Activated T-cell treated with anti-CD3 and anti-CD28 coated beads, Interleukin-2, amount 50 U/mL, for 24 hours (primary cell): ENCODE measurements around the gene SGMS1.
"Not testable (repeated sequence)": the region's sequence is repeated elsewhere in the genome, so short reads cannot be mapped to it uniquely, and the experiment has no call there.

Experiments used
- DNase-seq: peaks from one replicate; pipeline ENCODE4 v3.0.0-alpha.2; 2020
- H3K27ac Mint-ChIP-seq: 2 replicates; pipeline ENCODE4 v1.8.0; 2020; ENCODE audit warnings: mild to moderate bottlenecking, mixed read lengths
- H3K27me3 Mint-ChIP-seq: 2 replicates; pipeline ENCODE4 v1.8.0; 2020; ENCODE audit warnings: mixed read lengths
- H3K36me3 Mint-ChIP-seq: 2 replicates; pipeline ENCODE4 v1.8.0; 2020; ENCODE audit warnings: low read depth, mixed read lengths
- H3K4me1 Mint-ChIP-seq: 2 replicates; pipeline ENCODE4 v1.8.0; 2020; ENCODE audit warnings: low read depth, mixed read lengths
- H3K4me3 Mint-ChIP-seq: 2 replicates; pipeline ENCODE4 v1.8.0; 2020; ENCODE audit warnings: mild to moderate bottlenecking, moderate library complexity, mixed read lengths
- H3K9me3 Mint-ChIP-seq: 2 replicates; pipeline ENCODE4 v1.8.0; 2020; ENCODE audit warnings: mixed read lengths

Gene SGMS1

GRCh38 chr10:50574305-50574704 lies 49.5 kb downstream of the SGMS1 start:
- Mint-ChIP-seq H3K36me3 (peaks cover 5% of the 10 kb centered on the region), H3K27ac (no peak overlapping the region), H3K4me1 (peaks cover 65% of the 10 kb centered on the region), H3K9me3 (peaks cover 1% of the 10 kb centered on the region), H3K27me3 (no peaks in the 10 kb centered on the region), H3K4me3 (no peak overlapping the region)
- no peak for DNase-seq

DNA sequence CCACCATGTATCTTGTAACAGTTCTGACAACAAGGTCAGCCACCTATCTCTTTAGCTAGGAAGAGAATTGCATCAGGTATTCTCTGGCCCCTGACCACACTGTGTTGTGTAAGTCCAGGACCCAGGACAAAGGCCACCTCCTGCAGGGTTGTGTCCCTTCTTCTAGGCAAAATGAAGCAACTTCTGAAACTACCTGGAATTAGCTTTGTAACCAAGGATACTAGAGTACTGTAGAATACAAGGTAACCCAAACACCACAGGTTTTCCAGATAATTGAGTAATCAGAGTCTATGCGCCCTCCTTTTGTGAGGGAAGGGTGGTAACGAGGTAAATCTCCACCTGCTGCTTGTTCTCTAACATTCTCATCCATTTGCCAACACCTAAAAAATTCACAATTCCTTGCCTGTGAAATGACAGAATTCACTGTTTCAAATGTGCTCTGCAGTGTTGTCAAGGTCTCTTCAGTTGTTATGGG lies 51.7 kb downstream of the SGMS1 start:
- Mint-ChIP-seq H3K9me3 (peaks cover 2% of the 10 kb centered on the region), H3K27ac (no peak overlapping the region), H3K36me3 (peaks cover 12% of the 10 kb centered on the region), H3K27me3 (no peaks in the 10 kb centered on the region), H3K4me1 (peaks cover 48% of the 10 kb centered on the region), H3K4me3 (no peak overlapping the region)
- no peak for DNase-seq

DNA sequence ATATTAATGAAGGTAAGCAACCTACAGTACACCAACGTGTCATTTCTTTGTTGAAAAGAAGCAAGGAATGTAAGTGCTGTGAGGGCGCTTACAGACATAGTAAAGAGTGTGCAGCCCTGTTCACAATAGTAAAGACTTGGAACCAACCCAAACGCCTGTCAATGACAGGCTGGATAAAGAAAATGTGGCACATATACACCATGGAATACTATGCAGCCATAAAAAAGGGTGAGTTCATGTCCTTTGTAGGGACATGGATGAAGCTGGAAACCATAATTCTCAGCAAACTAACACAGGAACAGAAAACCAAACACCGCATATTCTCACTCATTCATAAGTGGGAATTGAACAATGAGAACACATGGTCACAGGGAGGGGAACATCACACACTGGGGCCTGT lies 55.0 kb downstream of the SGMS1 start:
- Mint-ChIP-seq H3K4me1 (peaks cover 26% of the 10 kb centered on the region), H3K36me3 (peaks cover 13% of the 10 kb centered on the region)
- not testable (repeated sequence) for H3K9me3 Mint-ChIP-seq, H3K27ac Mint-ChIP-seq, H3K4me3 Mint-ChIP-seq, H3K27me3 Mint-ChIP-seq, DNase-seq

- no peak for DNase-seq
- H3K9me3 Mint-ChIP-seq, result peaks cover 2% of the 10 kb centered on the region
- H3K36me3 Mint-ChIP-seq, result peaks cover 16% of the 10 kb centered on the region
- H3K4me1 Mint-ChIP-seq, result peaks cover 17% of the 10 kb centered on the region
- H3K4me3 Mint-ChIP-seq, result no peak overlapping the region
- H3K27me3 Mint-ChIP-seq, result no peaks in the 10 kb centered on the region
- no peak overlapping the region for H3K27ac Mint-ChIP-seq
These were observed 56.4 kb downstream of the SGMS1 start for GRCh38 chr10:50567384-50567783.

GRCh38 chr10:50566150-50566549 lies 57.6 kb downstream of the SGMS1 start:
- H3K27me3 Mint-ChIP-seq, result no peaks in the 10 kb centered on the region
- peaks cover 2% of the 10 kb centered on the region for H3K9me3 Mint-ChIP-seq
- DNase-seq, result no peak
- peaks cover 16% of the 10 kb centered on the region for H3K36me3 Mint-ChIP-seq
- peaks cover 13% of the 10 kb centered on the region for H3K4me1 Mint-ChIP-seq
- no peak overlapping the region for H3K4me3 Mint-ChIP-seq
- H3K27ac Mint-ChIP-seq, result peak overlapping the region; percentile 18

- no peak for DNase-seq
- peaks cover 2% of the 10 kb centered on the region for H3K9me3 Mint-ChIP-seq
- H3K4me1 Mint-ChIP-seq, result peaks cover 13% of the 10 kb centered on the region
- peaks cover 16% of the 10 kb centered on the region for H3K36me3 Mint-ChIP-seq
- peak overlapping the region; percentile 18 for H3K27ac Mint-ChIP-seq
- H3K4me3 Mint-ChIP-seq, result no peak overlapping the region
- H3K27me3 Mint-ChIP-seq, result no peaks in the 10 kb centered on the region
These were observed 58.3 kb downstream of the SGMS1 start for GRCh38 chr10:50565301-50566083.

- no peaks in the 10 kb centered on the region for H3K27me3 Mint-ChIP-seq
- H3K36me3 Mint-ChIP-seq, result peaks cover 13% of the 10 kb centered on the region
- no peak for DNase-seq
- no peak overlapping the region for H3K27ac Mint-ChIP-seq
- H3K9me3 Mint-ChIP-seq, result no peaks in the 10 kb centered on the region
- peaks cover 13% of the 10 kb centered on the region for H3K4me1 Mint-ChIP-seq
- no peak overlapping the region for H3K4me3 Mint-ChIP-seq
These were observed 59.9 kb downstream of the SGMS1 start for GRCh38 chr10:50563906-50564305.

GRCh38 chr10:50561816-50562215 lies 61.9 kb downstream of the SGMS1 start:
- peaks cover 7% of the 10 kb centered on the region for H3K36me3 Mint-ChIP-seq
- no peak overlapping the region for H3K27ac Mint-ChIP-seq
- H3K27me3 Mint-ChIP-seq, result no peaks in the 10 kb centered on the region
- H3K4me1 Mint-ChIP-seq, result peaks cover 17% of the 10 kb centered on the region
- no peaks in the 10 kb centered on the region for H3K9me3 Mint-ChIP-seq
- DNase-seq, result no peak
- H3K4me3 Mint-ChIP-seq, result no peak overlapping the region

DNA sequence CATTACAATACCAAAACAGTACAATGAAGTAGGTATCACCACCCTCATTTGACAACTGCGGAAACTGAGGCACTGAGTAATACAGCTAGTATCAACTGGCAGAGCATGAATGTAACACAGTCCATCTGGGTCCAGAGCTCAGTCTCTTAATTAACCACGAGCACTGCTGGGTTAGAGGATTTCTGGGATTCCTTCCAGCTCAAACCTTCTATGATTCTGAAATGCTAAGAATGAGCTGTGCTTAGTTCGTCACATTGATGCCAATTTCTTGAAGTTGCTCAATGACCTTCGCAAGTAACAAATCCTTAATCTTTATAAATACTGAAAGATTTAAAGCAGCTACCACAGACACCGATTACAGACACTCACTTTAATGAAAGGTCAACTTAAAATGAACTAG lies 62.5 kb downstream of the SGMS1 start:
- Mint-ChIP-seq H3K36me3 (peaks cover 7% of the 10 kb centered on the region), H3K4me1 (peaks cover 19% of the 10 kb centered on the region), H3K4me3 (no peak overlapping the region), H3K27ac (no peak overlapping the region), H3K27me3 (no peaks in the 10 kb centered on the region), H3K9me3 (no peaks in the 10 kb centered on the region)
- DNase-seq, result no peak

DNA sequence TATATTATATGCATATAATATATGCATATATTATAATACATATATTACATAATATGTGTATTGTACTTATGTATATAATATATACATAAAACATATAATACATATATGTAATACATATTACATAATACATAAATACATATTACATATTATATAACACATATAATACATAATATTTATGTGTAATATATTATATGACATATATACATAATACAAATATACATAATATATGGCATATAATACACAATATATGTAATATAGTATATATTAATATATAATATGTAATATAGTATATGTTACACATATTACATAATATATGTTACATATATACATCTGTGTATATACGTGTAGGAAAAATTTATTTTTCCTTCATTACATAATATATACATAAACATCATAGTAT lies 63.4 kb downstream of the SGMS1 start:
- Mint-ChIP-seq H3K4me3 (no peak overlapping the region), H3K4me1 (peaks cover 21% of the 10 kb centered on the region), H3K36me3 (peaks cover 4% of the 10 kb centered on the region), H3K27me3 (no peaks in the 10 kb centered on the region), H3K27ac (no peak overlapping the region), H3K9me3 (no peaks in the 10 kb centered on the region)
- DNase-seq, result no peak

- DNase-seq, result no peak
- Mint-ChIP-seq H3K9me3 (no peaks in the 10 kb centered on the region), H3K4me1 (peaks cover 24% of the 10 kb centered on the region), H3K36me3 (peaks cover 4% of the 10 kb centered on the region), H3K27me3 (no peaks in the 10 kb centered on the region), H3K27ac (no peak overlapping the region), H3K4me3 (no peak overlapping the region)
These were observed 65.4 kb downstream of the SGMS1 start for GRCh38 chr10:50558371-50558770.

GRCh38 chr10:50557130-50557682 lies 66.5 kb downstream of the SGMS1 start:
- Mint-ChIP-seq H3K27ac (no peak overlapping the region), H3K27me3 (no peaks in the 10 kb centered on the region), H3K9me3 (no peaks in the 10 kb centered on the region), H3K4me1 (peaks cover 30% of the 10 kb centered on the region), H3K36me3 (no peaks in the 10 kb centered on the region), H3K4me3 (no peak overlapping the region)
- no peak for DNase-seq

DNA sequence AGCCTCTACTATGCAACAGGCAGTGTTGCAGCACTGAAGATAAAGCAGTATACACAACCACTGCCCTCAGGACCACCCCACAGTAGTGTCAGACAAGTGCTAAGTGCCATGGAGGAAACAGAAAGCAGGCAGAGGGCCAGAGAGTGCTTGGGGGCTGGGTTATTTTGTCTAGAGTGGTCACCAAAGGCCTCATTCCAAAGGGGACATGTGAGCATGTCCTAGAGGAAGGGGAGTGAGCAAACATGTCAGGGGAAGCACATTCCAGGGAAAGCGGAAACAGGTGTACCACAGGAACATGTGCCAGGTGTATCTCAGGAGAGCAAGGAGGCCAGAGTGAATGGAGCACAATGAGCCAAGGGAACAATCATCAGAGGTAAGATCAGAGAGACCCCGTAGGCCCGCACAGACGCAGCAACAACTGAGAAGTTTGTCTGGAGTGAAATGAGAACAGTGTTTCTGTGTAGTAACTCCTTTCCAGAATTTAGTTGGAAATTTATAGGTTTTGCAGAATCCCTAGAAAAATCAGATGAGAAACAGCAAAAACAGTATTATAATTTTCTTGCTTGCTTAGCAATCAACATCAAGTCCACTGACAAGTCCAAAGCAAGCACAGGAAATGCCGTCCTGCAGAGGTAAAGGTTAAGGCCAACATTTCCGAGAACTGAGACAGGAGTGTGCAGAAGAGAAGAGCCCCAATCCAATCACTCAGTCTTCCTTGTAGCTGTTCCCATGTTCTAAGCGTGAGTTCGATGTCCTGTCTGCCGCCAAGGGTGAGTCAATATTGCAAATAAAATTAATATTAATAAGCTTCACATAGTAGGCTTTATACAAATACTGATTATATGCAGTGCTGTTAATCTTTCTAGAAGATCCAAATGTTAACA lies 67.3 kb downstream of the SGMS1 start:
- H3K4me3 Mint-ChIP-seq, result no peak overlapping the region
- no peak overlapping the region for H3K27ac Mint-ChIP-seq
- H3K27me3 Mint-ChIP-seq, result no peaks in the 10 kb centered on the region
- no peaks in the 10 kb centered on the region for H3K36me3 Mint-ChIP-seq
- peaks cover 29% of the 10 kb centered on the region for H3K4me1 Mint-ChIP-seq
- DNase-seq, result no peak
- H3K9me3 Mint-ChIP-seq, result no peaks in the 10 kb centered on the region

GRCh38 chr10:50554995-50555568 lies 68.7 kb downstream of the SGMS1 start:
- Mint-ChIP-seq H3K36me3 (no peaks in the 10 kb centered on the region), H3K9me3 (no peaks in the 10 kb centered on the region), H3K27ac (no peak overlapping the region), H3K4me1 (peaks cover 32% of the 10 kb centered on the region), H3K27me3 (no peaks in the 10 kb centered on the region), H3K4me3 (no peak overlapping the region)
- no peak for DNase-seq
